Astrocyte (in vitro differentiated cells and primary cell): ENCODE results near the gene FA2H.

Source experiments
- CTCF ChIP-seq: IDR thresholded peaks from 2 replicates; pipeline ENCODE4 v1.5.1; 2011; ENCODE audit warnings: low read depth, mild to moderate bottlenecking, inconsistent platforms, low read length, moderate library complexity; ENCODE audit not compliant: insufficient read depth
- EZH2 ChIP-seq: IDR thresholded peaks from 2 replicates; pipeline ENCODE4 v1.6.1; 2012; ENCODE audit warnings: mild to moderate bottlenecking, low read length, inconsistent platforms; ENCODE audit not compliant: insufficient read depth

GRCh38 chr16:74735162-74735452 is 39.5 kb downstream of the FA2H start:
- no peak for TF ChIP-seq CTCF
- TF ChIP-seq EZH2: no peak
